Heart left ventricle (tissue), 16 donors: ENCODE measurements around the gene FZR1. TPM values are rescaled to one million over a fixed set of nuclear protein-coding genes. Genes with fewer than 3 reads are reported as not detected.
"Not testable (repeated sequence)": the region's sequence is repeated elsewhere in the genome, so short reads cannot be mapped to it uniquely, and the experiment has no call there.

Experiments
- ATAC-seq, 4 donors: fragments of 200-7000 bp; cut with Tn5 transposase; one replicate each; pipeline ENCODE4 v1.9.1; 2020 to 2022; ENCODE audit warnings: moderate library complexity in 4 of 4, mild to moderate bottlenecking in 3 of 4, moderate number of reproducible peaks in 1 of 4
- DNase-seq, 5 donors: peaks; one replicate each; pipeline ENCODE4 v3.0.0-alpha.2; 2020
- H3K27ac ChIP-seq, 12 donors: fragments of 200-600 bp; sonication (generic) in 4 of 12; one replicate each; pipeline versions ENCODE4 v1.5.0 to v1.8.0; 2016 to 2022; ENCODE audit warnings: mild to moderate bottlenecking in 2 of 12
- H3K27me3 ChIP-seq, 9 donors: fragments of 200-600 bp; sonication (generic) in 2 of 9; one replicate each; pipeline versions ENCODE4 v1.5.1 to v1.8.0; 2016 to 2022; ENCODE audit warnings: mild to moderate bottlenecking in 3 of 9
- H3K36me3 ChIP-seq, 9 donors: fragments of 200-600 bp; sonication (generic) in 2 of 9; one replicate each; pipeline versions ENCODE4 v1.5.0 to v1.8.0; 2018 to 2022; ENCODE audit warnings: mild to moderate bottlenecking in 2 of 9
- H3K4me1 ChIP-seq, 12 donors: fragments of 200-600 bp; sonication (generic) in 4 of 12; one replicate each; pipeline versions ENCODE4 v1.5.0 to v1.8.0; 2016 to 2022; ENCODE audit warnings: mild to moderate bottlenecking in 3 of 12
- H3K4me3 ChIP-seq, 12 donors: fragments of 200-600 bp; sonication (generic) in 4 of 12; one replicate each; pipeline versions ENCODE4 v1.5.0 to v1.8.0; 2017 to 2022; ENCODE audit warnings: mild to moderate bottlenecking in 9 of 12, moderate library complexity in 4 of 12
- H3K9me3 ChIP-seq, 12 donors: fragments of 200-600 bp; sonication (generic) in 4 of 12; one replicate each; pipeline versions ENCODE4 v1.5.0 to v1.8.0; 2016 to 2022; ENCODE audit warnings: mild to moderate bottlenecking in 1 of 12
- CTCF ChIP-seq, 12 donors: fragments of 200-600 bp; sonication (generic) in 4 of 12; IDR thresholded peaks; one replicate each; pipeline versions ENCODE4 v1.5.0 to v1.8.0; 2018 to 2022; ENCODE audit warnings: antibody characterized with exemption in 12 of 12, mild to moderate bottlenecking in 5 of 12
- POLR2A ChIP-seq, 2 donors: fragments of 450-650 bp; IDR thresholded peaks; one replicate each; pipeline ENCODE4 v1.6.1; 2017; ENCODE audit warnings: antibody characterized with exemption in 2 of 2, mild to moderate bottlenecking in 2 of 2, moderate library complexity in 2 of 2
- WGBS, 4 donors: extraction: QIAGEN DNeasy Blood & Tissue Kit in 2 of 4; methylation state at CpG; one replicate each; pipeline versions ENCODE4 v1.1.5 to v1.1.7; 2013 to 2018; 5-methylcytosine and 5-hydroxymethylcytosine counted together
- intact Hi-C, 10 donors: fragments of 100-400 bp; cut with DNase I; formaldehyde crosslinking; loops; one replicate each; pipeline versions ENCODE4 v1.11.1 to v1.14.2; 2022
- polyA plus RNA-seq, 2 donors: library from polyadenylated mRNA; stranded (reverse); fragments of 200-250 nt; gene quantifications; one replicate each; pipeline ENCODE4 v1.2.3, GENCODE V29; 2013
- total RNA-seq, 9 donors: library from RNA; depleted of rRNA in 2 of 9; stranded (reverse); fragments of >200 nt in 2 of 9; fragmentation: NEBNext Ultra II Directional in 3 of 9; extraction: Animal tissue kit (Norgen Biotek cat#: 25700) in 3 of 9; gene quantifications; one replicate each; pipeline versions ENCODE4 v1.1.0 to v1.2.4, GENCODE V29; 2016 to 2023
- donor health status: ischemic (EF 13 %, LVEDD 7.1; RV severe dilation, severe dysfunction).
- donor health status: healthy with polysubstance abuse.
- donor health status: DM: no; HTN: yes; CAD: no.
- donor health status: DM: no; HTN: no; CAD: no.
- donor health status: ischemic (EF 25% LVEDD 6.9; RV normal size, moderate dysfunction).
- donor health status: ischemic (EF 25% LVEDD 5.7; RV mildly dilated, moderate dysfunction).
- donor health status: healthy.
- donor health status: DM: yes; HTN: yes; CAD: no.
- donor health status: ischemic (EF 35%, LVEDD 5.7; RV mildly dilated, moderate dysfunction).
- donor health status: nonischemic (EF 11% LVEDD 7.7; RV severe dilation, severe dysfunction).
- donor health status: DM: yes; HTN: yes; CAD: no.
- donor health status: PGD.
- donor health status: ischemic (EF 29% LVEDD 5.4; RV normal size, mild dysfunction).
- donor health status: nonischemic (EF 23%, LVEDD 6.1; RV moderate dilation, normal function).

Gene FZR1
- total and polyA plus RNA-seq, 11 donors, result 13.9 to 41.0 (median 23.5) TPM

GRCh38 chr19:3528539-3529211, 22.6 kb downstream of the FZR1 start:
- Histone ChIP-seq H3K36me3 (peaks cover 0 to 77% (median 68%) of the 10 kb centered on the region in 9 donors), H3K27ac (no peak overlapping the region), H3K27me3 (no peaks in the 10 kb centered on the region), H3K4me1 (no peaks in the 10 kb centered on the region), H3K9me3 (no peaks in the 10 kb centered on the region), H3K4me3 (no peak overlapping the region)
- WGBS, 4 donors, result 90 to 99% (median 95%) methylated on average over 20 of the region's 20 CpGs
- DNase-seq, result no peak
- TF ChIP-seq CTCF (IDR thresholded peaks at IDR 0.05) (no peak), POLR2A (IDR thresholded peaks at IDR 0.05) (no peak)
- intact Hi-C loops, result no loop called here
- ATAC-seq, result no peak

DNA sequence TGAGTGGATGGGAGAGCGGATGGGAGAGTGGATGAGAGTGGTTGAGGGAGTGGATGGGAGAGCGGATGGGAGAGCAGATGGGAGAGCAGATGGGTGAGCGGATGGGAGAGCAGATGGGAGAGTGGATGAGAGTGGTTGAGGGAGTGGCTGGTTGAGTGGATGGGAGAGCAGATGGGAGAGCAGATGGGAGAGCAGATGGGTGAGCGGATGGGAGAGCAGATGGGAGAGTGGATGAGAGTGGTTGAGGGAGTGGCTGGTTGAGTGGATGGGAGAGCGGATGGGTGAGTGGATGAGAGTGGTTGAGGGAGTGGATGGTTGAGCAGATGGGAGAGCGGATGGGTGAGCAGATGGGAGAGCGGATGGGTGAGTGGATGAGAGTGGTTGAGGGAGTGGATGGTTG, 23.2 kb downstream of the FZR1 start:
- WGBS, 4 donors, result 93 to 99% (median 97%) methylated on average over 7 of the region's 7 CpGs

DNA sequence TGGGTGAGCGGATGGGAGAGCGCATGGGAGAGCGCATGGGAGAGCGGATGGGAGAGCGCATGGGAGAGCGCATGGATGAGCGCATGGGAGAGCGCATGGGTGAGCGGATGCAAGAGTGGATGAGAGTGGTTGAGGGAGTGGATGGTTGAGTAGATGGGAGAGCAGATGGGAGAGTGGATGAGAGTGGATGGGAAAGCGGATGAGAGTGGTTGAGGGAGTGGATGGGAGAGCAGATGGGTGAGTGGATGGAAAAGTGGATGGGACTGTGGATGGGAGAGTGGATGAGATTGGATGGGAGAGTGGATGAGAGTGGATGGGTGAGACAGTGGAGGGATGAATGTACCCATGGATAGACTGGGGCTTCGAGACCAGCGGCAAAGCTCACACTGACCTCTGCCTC, 24.3 kb downstream of the FZR1 start:
- ATAC-seq, result no peak
- Histone ChIP-seq H3K4me1 (no peaks in the 10 kb centered on the region), H3K36me3 (peaks cover 0 to 78% (median 75%) of the 10 kb centered on the region in 9 donors), H3K9me3 (no peaks in the 10 kb centered on the region), H3K27ac (no peak overlapping the region), H3K4me3 (no peak overlapping the region), H3K27me3 (no peaks in the 10 kb centered on the region)
- intact Hi-C loops, result no loop called here
- no peak for TF ChIP-seq CTCF (IDR thresholded peaks at IDR 0.05)
- TF ChIP-seq POLR2A (IDR thresholded peaks at IDR 0.05), result no peak
- WGBS, 4 donors, result 94 to 99% (median 96%) methylated on average over 12 of the region's 12 CpGs
- DNase-seq, result no peak

More for the DNA sequence above, 23.2 kb downstream of the FZR1 start:
- H3K27ac ChIP-seq, H3K27me3 ChIP-seq, H3K4me1 ChIP-seq, DNase-seq, intact Hi-C loops, H3K9me3 ChIP-seq, H3K4me3 ChIP-seq, ATAC-seq: not testable (repeated sequence)
- H3K36me3 ChIP-seq, result peaks cover 0 to 76% (median 68%) of the 10 kb centered on the region in 9 donors

GRCh38 chr19:3531716-3532115, 25.6 kb downstream of the FZR1 start:
- TF ChIP-seq CTCF (IDR thresholded peaks at IDR 0.05), result no peak
- no peak for TF ChIP-seq POLR2A (IDR thresholded peaks at IDR 0.05)
- H3K27ac ChIP-seq, result no peak overlapping the region
- WGBS, 4 donors, result 94 to 96% (median 94%) methylated on average over 11 to 29 of the region's 29 CpGs
- H3K9me3 ChIP-seq, result no peaks in the 10 kb centered on the region
- no peaks in the 10 kb centered on the region for H3K27me3 ChIP-seq
- no peak for ATAC-seq
- intact Hi-C loops, result no loop called here
- H3K4me3 ChIP-seq, result no peak overlapping the region
- H3K4me1 ChIP-seq, result peaks cover 0 to 5% (median 0%) of the 10 kb centered on the region in 12 donors
- H3K36me3 ChIP-seq, result peaks cover 0 to 80% (median 75%) of the 10 kb centered on the region in 9 donors
- DNase-seq, result no peak
